ENCODE measurements around the gene KCNE3.
A peak's percentile ranks its signal among the peaks of the same experiment; 100 is the strongest.
"Not testable (repeated sequence)": the region's sequence is repeated elsewhere in the genome, so short reads cannot be mapped to it uniquely, and the experiment has no call there.

The KCNE3 gene

DNA sequence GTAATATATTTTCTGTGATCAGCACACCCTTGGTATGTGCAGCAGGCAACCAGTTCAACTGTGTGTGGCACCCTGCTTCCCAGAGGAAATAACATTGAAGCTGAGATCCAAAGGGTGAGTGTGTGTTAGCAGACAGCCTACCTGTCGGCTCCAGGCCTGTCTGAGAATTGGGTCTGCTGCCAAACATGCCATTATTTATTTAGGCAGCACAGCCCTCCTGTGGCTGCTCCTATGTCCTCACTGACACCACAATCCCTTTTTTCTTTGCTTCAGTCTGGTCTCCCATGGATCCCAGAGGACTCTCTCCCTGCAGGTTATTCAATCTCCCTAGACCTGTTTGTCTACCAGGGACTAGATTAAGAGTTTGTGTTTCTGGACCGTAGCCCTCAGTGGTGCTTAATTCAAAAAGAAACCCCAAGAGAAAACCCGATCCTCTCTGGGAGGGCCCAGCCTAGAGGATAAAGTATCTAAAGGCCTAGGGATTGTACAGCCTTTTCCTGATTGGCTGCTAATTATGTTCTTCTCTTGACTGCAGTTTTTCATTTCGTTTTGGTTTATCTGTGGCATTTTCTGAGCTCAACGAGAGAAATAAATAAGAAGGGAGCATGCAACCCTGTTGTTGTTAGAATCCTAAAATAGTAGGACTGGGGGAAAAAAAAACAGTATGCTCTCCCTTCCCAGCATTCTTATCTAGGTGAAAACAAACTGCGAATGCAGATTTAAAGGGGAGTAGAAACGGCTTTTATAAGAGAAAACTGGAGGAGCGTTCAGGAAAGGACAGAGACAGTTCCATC lies 24.1 kb downstream of the KCNE3 start:
- DNase-seq (ENCODE audit: low spot score): no peak

- DNase-seq (ENCODE audit: low spot score): no peak
These were observed 24.7 kb downstream of the KCNE3 start for GRCh38 chr11:74442636-74443035.

GRCh38 chr11:74438681-74439080 lies 28.7 kb downstream of the KCNE3 start:
- DNase-seq (ENCODE audit: low spot score): no peak

DNA sequence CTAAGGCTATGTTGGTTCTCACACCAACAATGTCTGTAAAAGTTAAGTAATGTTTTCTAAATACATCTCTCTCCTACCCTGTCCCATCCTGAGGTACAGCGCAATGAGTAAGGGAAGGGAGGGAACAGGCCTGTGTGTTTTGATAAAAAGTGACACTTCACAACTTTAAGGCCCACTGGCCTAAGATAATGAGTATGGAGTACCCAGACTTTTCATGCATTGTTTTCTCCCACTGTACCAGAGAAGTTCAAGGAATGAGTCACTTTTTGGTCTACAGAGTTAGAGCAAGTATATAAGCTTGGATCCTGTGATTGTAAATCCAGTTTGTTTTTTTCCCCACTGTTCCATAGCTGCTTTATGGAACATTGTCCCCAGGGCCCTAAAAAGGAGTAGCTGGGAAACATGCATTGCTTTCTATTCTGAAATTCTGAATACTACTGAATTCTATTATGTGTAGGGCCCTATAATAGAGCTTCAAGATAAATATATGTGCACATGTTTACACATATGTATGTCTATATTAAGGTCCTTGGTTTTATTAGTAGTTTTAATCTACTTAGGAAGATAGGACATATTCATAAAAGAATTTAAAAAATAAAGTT lies 29.8 kb downstream of the KCNE3 start:
- DNase-seq (ENCODE audit: low spot score): no peak

- no peak for DNase-seq (ENCODE audit: low spot score)
These were observed 32.8 kb downstream of the KCNE3 start for GRCh38 chr11:74434528-74434927.

GRCh38 chr11:74429205-74429604 lies 38.1 kb downstream of the KCNE3 start:
- DNase-seq (ENCODE audit: low spot score): no peak

- no peak for DNase-seq (ENCODE audit: low spot score)
These were observed 39.9 kb downstream of the KCNE3 start for GRCh38 chr11:74427384-74427886.

DNA sequence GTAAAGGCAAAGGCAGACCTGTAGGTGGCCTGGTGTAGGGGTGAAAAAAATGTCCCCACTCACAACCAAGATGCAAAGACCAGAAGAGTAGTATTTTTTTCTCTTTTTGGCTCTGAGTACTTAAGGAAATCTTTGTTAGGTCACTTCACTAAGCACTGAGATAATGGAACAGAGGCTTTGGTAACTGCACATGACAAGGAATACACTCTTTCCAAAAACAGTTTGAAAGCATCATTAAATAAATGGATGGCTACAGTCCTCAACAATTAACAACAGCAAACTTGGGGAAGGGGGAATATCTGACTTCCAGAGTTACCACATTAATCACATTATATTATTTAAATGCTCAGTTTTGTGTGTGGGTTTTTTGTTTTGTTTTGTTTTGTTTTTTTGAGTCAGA lies 42.2 kb downstream of the KCNE3 start:
- no peak for DNase-seq (ENCODE audit: low spot score)

GRCh38 chr11:74418509-74418895 lies 48.8 kb downstream of the KCNE3 start:
- DNase-seq (ENCODE audit: low spot score): peak; percentile 34

- no peak for DNase-seq (ENCODE audit: low spot score)
These were observed 49.4 kb downstream of the KCNE3 start for GRCh38 chr11:74417860-74418508.

- peak; percentile 27 for DNase-seq (ENCODE audit: low spot score)
These were observed 50.0 kb downstream of the KCNE3 start for GRCh38 chr11:74417379-74417804.

GRCh38 chr11:74416974-74417373 lies 50.4 kb downstream of the KCNE3 start:
- DNase-seq (ENCODE audit: low spot score): not testable (repeated sequence)

DNA sequence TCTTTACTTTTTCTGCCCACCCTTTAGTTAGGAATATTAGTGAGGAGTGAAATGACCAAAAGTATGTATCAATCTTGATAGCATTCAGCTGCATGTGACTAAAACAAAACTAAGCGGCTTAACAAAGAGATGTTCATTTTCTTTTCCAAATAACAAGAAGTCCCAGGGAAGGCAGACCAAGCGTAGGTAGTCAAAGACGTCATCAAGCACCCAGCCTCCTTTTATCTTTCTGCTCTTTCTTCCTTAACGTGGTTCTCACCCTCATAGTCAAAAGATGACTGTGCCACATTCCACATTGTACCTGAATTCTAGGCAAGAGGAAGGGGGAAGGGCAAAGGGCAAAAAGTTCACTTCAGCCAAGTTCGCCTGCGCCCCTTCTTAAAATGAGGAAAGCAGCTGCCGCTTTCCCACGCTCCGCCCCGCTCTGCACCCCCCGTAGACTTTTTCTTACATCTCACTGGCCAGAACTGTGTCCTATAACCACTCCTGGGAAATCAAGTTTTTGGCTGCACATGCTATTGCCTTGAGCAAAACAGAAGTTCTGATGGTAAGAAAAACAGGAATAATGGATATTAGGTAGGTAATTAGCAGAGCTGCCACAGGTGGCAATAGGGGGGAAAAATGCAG lies 54.5 kb downstream of the KCNE3 start:
- DNase-seq (ENCODE audit: low spot score): no peak

DNA sequence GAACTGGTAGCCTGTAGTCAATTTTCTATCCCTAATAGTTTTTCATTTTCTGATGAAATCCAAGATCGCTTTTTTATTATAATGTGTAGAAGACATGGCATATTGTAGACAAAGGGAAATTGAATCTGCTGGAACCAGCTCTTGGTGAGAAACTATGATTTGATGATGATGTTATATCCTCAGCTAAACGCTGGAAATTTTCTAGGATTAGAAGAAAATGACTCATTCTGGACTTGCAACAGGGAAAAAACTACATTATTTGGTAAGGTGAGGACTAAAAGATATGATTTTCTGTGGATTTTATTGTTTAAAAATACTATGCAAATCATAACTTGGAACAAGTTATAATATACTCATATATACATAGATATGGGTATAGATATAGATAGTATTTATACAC lies 55.0 kb downstream of the KCNE3 start:
- DNase-seq (ENCODE audit: low spot score): no peak

- DNase-seq (ENCODE audit: low spot score): no peak
These were observed 57.7 kb downstream of the KCNE3 start for GRCh38 chr11:74409633-74410032.

Data from activated CD4-positive, alpha-beta T cell treated with anti-CD3 and anti-CD28 coated beads, Interleukin-2, Interleukin-4, amounts not matched to agents 100 ng/mL and 50 ng/mL, durations not matched to agents 16 hours and 8 hours (primary cell).